Measurements from ENCODE around the gene HSPA12A. TPM values are rescaled to one million over a fixed set of nuclear protein-coding genes. Genes with fewer than 3 reads are reported as not detected.

The HSPA12A gene
- total and polyA plus RNA-seq, 2 of the 13 experiments (the other 11 are each of a cell fraction or from before 2014, with no cell fraction given) = 6.4 to 13.6 TPM

- TF ChIP-seq ARID5B (CRISPR knock-in tag; IDR thresholded peaks at IDR 0.05) (peak; percentile 73), ZNF543 (CRISPR knock-in tag; IDR thresholded peaks at IDR 0.05) (peak; percentile 76; the same call in 1 of the 2 replicates), TFE3 (CRISPR knock-in tag; IDR thresholded peaks at IDR 0.05) (peak; percentile 55; the same call in 1 of the 2 replicates), PITX1 (CRISPR knock-in tag; IDR thresholded peaks at IDR 0.05) (no peak), ZNF652 (CRISPR knock-in tag; IDR thresholded peaks at IDR 0.05; ENCODE audit: borderline replicate concordance, low read depth) (no peak), RFX1 (IDR thresholded peaks at IDR 0.05) (no peak), CCDC6 (CRISPR knock-in tag; IDR thresholded peaks at IDR 0.05) (no peak; the same call in 1 of the 2 replicates), NFE2L2 (IDR thresholded peaks at IDR 0.05; ENCODE audit: low read length) (no peak), FOXA3 (CRISPR knock-in tag; IDR thresholded peaks at IDR 0.05) (0 out of 2 replicates have a peak, but pooled peaks have one; percentile 26), ARID2 (CRISPR knock-in tag; IDR thresholded peaks at IDR 0.05; ENCODE audit: borderline replicate concordance) (no peak), THRA (CRISPR knock-in tag; IDR thresholded peaks at IDR 0.05; ENCODE audit: borderline replicate concordance) (peak; percentile 94; the same call in 1 of the 2 replicates), U2AF2 (IDR thresholded peaks at IDR 0.05; ENCODE audit: low read depth, low read length) (no peak), USF2 (IDR thresholded peaks at IDR 0.05; ENCODE audit: low read depth, low read length) (0 out of 2 replicates have a peak, but pooled peaks have one; percentile 32), USF2 (CRISPR knock-in tag; IDR thresholded peaks at IDR 0.05; ENCODE audit: borderline replicate concordance) (peak; percentile 42; the same call in 1 of the 2 replicates), KAT8 (CRISPR knock-in tag; IDR thresholded peaks at IDR 0.05) (peak; percentile 27; the same call in 1 of the 2 replicates), MXD3 (CRISPR knock-in tag; IDR thresholded peaks at IDR 0.05) (no peak), MEIS2 (CRISPR knock-in tag; IDR thresholded peaks at IDR 0.05) (no peak), SP1 (IDR thresholded peaks at IDR 0.05) (no peak), SP1 (CRISPR knock-in tag; IDR thresholded peaks at IDR 0.05) (peak; percentile 46; the same call in 1 of the 2 replicates), RXRB (CRISPR knock-in tag; IDR thresholded peaks at IDR 0.05; ENCODE audit: borderline replicate concordance) (peak; percentile 83)
Measured at GRCh38 chr10:116694243-116694926, 48.0 kb downstream of the HSPA12A start (continued).
